ENCODE measurements around the gene HOXB4.
A peak's percentile ranks its signal among the peaks of the same experiment; 100 is the strongest.

The HOXB4 gene

DNA sequence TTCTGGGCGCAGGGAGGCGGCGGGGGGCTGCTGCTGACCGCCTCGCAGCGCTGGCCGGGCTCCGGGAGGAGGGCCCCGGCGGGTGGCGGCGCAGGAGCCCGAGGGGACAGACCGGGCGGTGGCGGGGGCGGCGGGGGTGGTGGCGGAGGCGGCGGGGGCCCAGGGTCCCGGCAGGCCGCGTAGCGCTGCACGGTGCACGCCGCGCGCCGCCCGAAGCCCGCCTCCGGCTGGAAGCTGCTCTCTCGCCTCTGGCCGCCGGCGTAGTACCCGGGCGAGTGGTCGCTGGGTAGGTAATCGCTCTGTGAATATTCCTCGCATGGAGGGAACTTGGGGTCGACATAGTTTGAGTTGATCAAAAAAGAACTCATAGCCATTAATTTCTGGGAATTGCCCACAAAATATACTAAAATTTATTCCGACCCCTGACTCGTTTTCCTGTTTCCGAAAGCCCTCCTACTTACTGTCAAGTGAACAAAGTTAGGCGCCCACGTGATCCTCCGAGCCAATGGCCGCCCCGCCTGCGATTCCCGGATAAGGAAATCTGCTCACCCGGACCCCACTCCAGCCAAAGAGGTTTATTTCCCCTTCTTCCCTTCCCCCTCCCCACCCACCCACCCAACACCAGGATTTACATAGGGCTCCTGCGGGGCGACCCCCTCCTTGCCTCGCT lies at the start of gene HOXB4:
HOXB4 (minus strand) TSS at position 405 of the 670 bp plus-strand sequence; CDS start at position 374, 31 bp downstream.
- Mint-ChIP-seq H3K9me3 (no peaks in the 10 kb centered on the region), H3K4me1 (peaks cover 85% of the 10 kb centered on the region), H3K27ac (peak within 1 kb of the TSS; percentile 68), H3K36me3 (peaks cover 19% of the 10 kb centered on the region), H3K27me3 (peaks cover 80% of the 10 kb centered on the region), H3K4me3 (peak within 1 kb of the TSS; percentile 92)
- DNase-seq, result peak; percentile 86
- CTCF ChIA-PET, result interaction anchor here (0.8 kb wide), 1 partner anchor 233 kb away, joined by 3 read pairs; no protein-coding TSS in a partner anchor

DNA sequence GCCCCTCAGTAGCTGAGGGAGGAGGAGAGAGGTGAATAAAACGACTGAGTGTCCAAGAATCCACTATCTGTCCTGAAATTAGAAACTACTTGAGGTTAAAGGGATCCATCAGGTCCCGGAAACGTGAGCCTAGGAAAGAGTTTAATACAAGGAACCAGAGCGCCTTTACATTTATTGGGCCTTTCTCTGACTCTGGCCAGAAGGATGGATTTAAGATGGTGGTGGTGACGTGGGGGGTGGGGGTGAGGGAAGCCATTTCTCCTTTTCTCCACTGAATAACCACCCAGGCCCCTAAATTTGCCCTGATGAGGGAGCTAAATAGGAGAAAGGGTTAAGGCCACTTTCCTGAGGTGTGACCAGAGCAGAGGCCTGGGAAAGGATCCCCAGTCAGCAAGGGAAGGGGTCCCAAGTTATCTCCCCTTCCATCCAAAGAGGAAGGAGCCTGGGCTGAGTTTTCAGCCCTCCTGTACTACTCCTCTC lies 49.0 kb upstream of the HOXB4 start:
- peaks cover 100% of the 10 kb centered on the region for H3K27me3 Mint-ChIP-seq
- no peak overlapping the region for H3K4me3 Mint-ChIP-seq
- peaks cover 17% of the 10 kb centered on the region for H3K4me1 Mint-ChIP-seq
- no peak overlapping the region for H3K27ac Mint-ChIP-seq
- no peaks in the 10 kb centered on the region for H3K36me3 Mint-ChIP-seq
- CTCF ChIA-PET, result interaction anchor here (0.7 to 2.5 kb wide), 4 partner anchors 8 to 124 kb away, joined by 3 to 13 read pairs (median 8); partner anchors contain the start of gene HOXB8
- no peak for DNase-seq
- no peaks in the 10 kb centered on the region for H3K9me3 Mint-ChIP-seq

GRCh38 chr17:48626245-48627117 lies 48.3 kb upstream of the HOXB4 start, which contains the start of gene HOXB9:
Gene HOXB9, minus strand, starts transcription at chr17:48626358. Its CDS starts 89 bp downstream, at chr17:48626269.
- Mint-ChIP-seq H3K4me1 (peaks cover 17% of the 10 kb centered on the region), H3K9me3 (no peaks in the 10 kb centered on the region), H3K27ac (no peak within 1 kb of the TSS), H3K27me3 (peaks cover 100% of the 10 kb centered on the region), H3K36me3 (no peaks in the 10 kb centered on the region), H3K4me3 (peak within 1 kb of the TSS; percentile 64)
- peak; percentile 47 for DNase-seq
- CTCF ChIA-PET, result interaction anchor here (1.7 to 2.5 kb wide), 3 partner anchors 10 to 125 kb away, joined by 4 to 13 read pairs (median 11); partner anchors contain the start of gene HOXB8

DNA sequence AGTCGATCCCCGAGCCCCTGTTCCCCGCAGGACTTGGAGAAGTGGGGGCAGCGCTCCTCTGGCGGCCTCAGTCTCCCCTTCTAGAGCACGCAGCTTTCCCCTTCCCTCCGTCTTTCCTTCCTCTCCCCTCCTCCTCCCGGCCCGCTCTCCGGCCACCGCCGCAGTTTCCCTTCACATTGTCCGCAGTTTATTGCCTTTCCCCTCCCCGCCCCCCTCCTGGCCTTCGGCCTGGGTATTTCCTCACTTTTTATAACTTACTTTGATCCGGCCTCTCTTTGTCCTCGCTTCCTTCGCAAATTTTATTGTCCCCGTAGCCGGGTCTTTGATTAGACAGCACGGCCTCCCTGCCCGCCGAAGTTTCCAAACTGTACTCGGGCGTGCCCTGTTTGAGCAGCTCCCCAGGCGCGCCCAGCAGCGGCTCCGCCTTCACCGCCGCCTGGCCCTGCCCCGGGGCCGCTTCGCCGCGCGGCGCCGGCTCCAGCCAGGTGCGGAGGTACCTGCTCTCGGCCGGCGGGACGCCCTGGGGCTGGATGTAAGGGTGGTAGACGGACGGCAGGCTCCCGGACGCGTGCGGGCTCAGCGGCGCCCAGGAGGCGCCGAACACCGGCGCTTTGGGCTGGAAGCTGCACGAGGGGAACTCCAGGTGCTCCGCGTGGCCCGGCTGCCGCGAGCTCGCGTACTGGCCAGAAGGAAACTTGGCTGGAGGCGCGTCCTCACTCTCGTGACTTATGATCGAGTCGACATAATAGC lies 47.5 kb upstream of the HOXB4 start:
- H3K36me3 Mint-ChIP-seq, result no peaks in the 10 kb centered on the region
- peaks cover 100% of the 10 kb centered on the region for H3K27me3 Mint-ChIP-seq
- DNase-seq, result peak; percentile 49
- no peak overlapping the region for H3K27ac Mint-ChIP-seq
- CTCF ChIA-PET, result interaction anchor here (1.0 to 2.5 kb wide), 5 partner anchors 11 to 126 kb away, joined by 3 to 13 read pairs (median 4); partner anchors contain the start of gene HOXB8
- H3K9me3 Mint-ChIP-seq, result no peaks in the 10 kb centered on the region
- H3K4me1 Mint-ChIP-seq, result peaks cover 17% of the 10 kb centered on the region
- H3K4me3 Mint-ChIP-seq, result peak overlapping the region; percentile 64

DNA sequence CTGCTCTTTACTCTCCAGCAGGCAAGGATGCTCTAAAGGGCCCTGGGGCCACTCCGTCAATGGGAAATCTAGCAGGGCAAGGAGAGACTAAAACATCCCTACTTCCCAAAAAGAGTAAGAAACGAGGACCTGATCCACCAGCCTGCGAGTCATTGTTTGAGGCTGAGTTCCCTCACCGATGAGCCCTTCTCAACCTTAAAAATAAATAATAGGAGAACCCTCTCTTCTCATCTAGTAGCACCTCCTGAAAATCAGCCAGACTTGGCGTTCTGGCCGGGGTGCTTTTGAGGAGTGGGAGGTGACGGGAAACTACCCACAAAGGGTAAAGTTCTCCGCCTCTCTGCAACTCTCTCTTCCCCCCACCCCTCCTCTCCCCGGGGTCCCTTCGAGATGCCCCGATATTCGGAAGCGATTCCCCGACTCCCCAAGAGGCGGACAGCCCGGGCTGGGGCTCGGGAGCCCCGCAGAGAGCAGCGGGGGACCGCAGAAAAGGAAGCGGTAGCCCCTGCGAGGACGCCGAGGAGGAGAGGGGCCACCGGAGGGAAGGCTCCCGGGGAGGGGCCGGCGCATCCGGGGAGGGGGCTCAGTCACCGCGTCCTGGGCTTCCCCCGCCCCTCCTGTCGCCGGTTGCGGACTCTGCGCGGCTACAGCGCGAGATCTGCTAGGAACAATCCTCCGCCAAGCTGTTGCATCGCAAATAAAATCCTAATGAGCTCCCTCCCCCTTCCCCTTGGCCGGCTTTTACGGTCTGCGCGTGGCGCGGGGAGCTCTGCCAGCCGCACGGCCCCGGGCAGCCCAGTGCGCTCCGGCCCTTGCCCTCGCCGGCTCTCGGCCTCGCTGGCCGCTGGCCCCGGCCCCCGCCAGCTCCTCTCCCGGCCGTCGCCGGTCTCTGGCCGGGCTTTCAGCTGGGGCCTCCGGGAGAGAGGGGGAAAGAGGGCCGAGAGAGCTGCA lies 46.7 kb upstream of the HOXB4 start:
- Mint-ChIP-seq H3K4me1 (peaks cover 17% of the 10 kb centered on the region), H3K9me3 (no peaks in the 10 kb centered on the region), H3K27ac (no peak overlapping the region), H3K4me3 (no peak overlapping the region), H3K36me3 (no peaks in the 10 kb centered on the region), H3K27me3 (peaks cover 100% of the 10 kb centered on the region)
- CTCF ChIA-PET, result interaction anchor here (0.7 to 2.5 kb wide), 6 partner anchors 10 to 127 kb away, joined by 3 to 13 read pairs (median 4); partner anchors contain the start of gene HOXB8
- peak; percentile 41 for DNase-seq

GRCh38 chr17:48624118-48624517 lies 46.0 kb upstream of the HOXB4 start:
- H3K9me3 Mint-ChIP-seq, result no peaks in the 10 kb centered on the region
- no peak overlapping the region for H3K4me3 Mint-ChIP-seq
- CTCF ChIA-PET, result interaction anchor here (0.7 to 2.8 kb wide), 3 partner anchors 13 to 54 kb away, joined by 3 to 12 read pairs (median 3); no protein-coding TSS in a partner anchor
- no peaks in the 10 kb centered on the region for H3K36me3 Mint-ChIP-seq
- no peak for DNase-seq
- H3K27me3 Mint-ChIP-seq, result peaks cover 100% of the 10 kb centered on the region
- peaks cover 22% of the 10 kb centered on the region for H3K4me1 Mint-ChIP-seq
- no peak overlapping the region for H3K27ac Mint-ChIP-seq

- H3K4me3 Mint-ChIP-seq, result no peak overlapping the region
- H3K27ac Mint-ChIP-seq, result no peak overlapping the region
- DNase-seq, result no peak
- peaks cover 100% of the 10 kb centered on the region for H3K27me3 Mint-ChIP-seq
- no peaks in the 10 kb centered on the region for H3K9me3 Mint-ChIP-seq
- peaks cover under 1% of the 10 kb centered on the region for H3K36me3 Mint-ChIP-seq
- CTCF ChIA-PET, result interaction anchor here (1.1 to 2.8 kb wide), 2 partner anchors 13 to 55 kb away, joined by 3 to 12 read pairs; no protein-coding TSS in a partner anchor
- H3K4me1 Mint-ChIP-seq, result peaks cover 28% of the 10 kb centered on the region
Measured at GRCh38 chr17:48623583-48623982, 45.4 kb upstream of the HOXB4 start.

DNA sequence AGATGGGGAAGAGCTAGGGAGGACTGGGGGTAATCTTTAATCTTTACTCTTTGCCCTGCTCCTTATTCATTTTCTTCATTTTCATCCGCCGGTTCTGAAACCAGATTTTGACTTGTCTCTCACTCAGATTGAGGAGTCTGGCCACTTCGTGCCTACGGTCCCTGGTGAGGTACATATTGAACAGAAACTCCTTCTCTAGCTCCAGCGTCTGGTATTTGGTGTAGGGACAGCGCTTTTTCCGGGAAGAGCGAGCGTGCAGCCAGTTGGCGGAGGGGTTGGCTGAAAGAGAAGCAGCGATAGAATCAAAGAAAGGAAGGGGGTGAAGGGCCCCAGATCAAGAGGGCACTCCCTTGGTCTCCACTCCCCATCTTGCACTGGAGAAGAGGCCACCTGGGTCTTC lies 44.7 kb upstream of the HOXB4 start:
- peaks cover 34% of the 10 kb centered on the region for H3K4me1 Mint-ChIP-seq
- H3K36me3 Mint-ChIP-seq, result peaks cover 1% of the 10 kb centered on the region
- H3K27ac Mint-ChIP-seq, result no peak overlapping the region
- DNase-seq, result no peak
- H3K27me3 Mint-ChIP-seq, result peaks cover 100% of the 10 kb centered on the region
- CTCF ChIA-PET, result interaction anchor here (0.5 to 2.8 kb wide), 5 partner anchors 10 to 102 kb away, joined by 3 to 12 read pairs (median 5); no protein-coding TSS in a partner anchor
- no peak overlapping the region for H3K4me3 Mint-ChIP-seq
- H3K9me3 Mint-ChIP-seq, result no peaks in the 10 kb centered on the region

DNA sequence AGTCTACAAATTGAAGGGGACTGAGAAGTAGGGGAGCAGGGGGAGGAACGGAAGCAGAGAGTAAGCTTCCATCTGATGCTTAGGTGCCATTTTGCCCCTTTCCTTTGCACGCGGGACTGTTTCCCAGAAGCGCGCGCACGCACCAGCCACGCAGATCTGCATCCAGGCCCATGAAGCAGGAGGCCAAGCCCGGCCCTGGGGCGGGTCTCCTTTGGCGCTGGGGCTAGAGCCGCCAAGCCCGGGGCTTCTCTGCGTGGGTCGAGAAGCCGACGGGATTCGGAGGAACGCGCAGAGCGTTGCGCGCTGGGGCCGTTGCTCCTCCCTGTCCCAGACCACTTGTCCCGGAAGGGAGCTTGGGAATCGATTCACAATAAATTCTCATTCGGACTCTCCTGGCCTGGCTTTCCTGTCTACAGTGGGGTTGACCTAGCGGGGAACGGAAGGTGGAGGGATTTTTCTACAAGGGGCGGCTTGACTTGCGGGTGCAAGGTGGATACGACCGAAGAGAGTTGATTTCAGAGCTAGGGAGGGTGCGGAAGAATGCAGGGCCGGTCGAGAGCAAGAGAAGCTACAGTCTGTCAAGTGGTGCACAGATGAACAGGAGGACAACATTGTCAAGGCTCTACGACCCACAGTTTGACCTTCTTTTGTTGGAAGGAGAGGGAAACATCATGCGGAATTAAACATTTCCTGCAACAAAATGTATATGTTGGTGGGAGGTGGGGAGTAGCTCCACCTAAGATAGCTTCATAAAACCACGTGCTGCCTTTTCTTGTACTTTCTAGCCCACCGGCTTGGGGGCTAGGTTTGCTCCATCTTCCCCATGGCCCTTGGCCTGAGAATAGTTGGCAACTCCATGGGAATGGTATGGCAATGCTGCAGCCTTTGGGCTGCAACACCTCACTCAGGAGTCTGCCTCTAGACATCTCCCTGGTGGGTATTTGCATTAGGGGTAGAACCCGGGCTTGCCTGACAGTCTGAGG lies 43.6 kb upstream of the HOXB4 start:
- no peak overlapping the region for H3K4me3 Mint-ChIP-seq
- no peak for DNase-seq
- H3K27me3 Mint-ChIP-seq, result peaks cover 100% of the 10 kb centered on the region
- H3K4me1 Mint-ChIP-seq, result peaks cover 40% of the 10 kb centered on the region
- no peak overlapping the region for H3K27ac Mint-ChIP-seq
- CTCF ChIA-PET, result interaction anchor here (0.8 to 2.8 kb wide), 6 partner anchors 11 to 604 kb away, joined by 3 to 12 read pairs (median 5); partner anchors contain the start of gene HOXB5
- no peaks in the 10 kb centered on the region for H3K9me3 Mint-ChIP-seq
- H3K36me3 Mint-ChIP-seq, result peaks cover 4% of the 10 kb centered on the region

- no peak overlapping the region for H3K27ac Mint-ChIP-seq
- DNase-seq, result no peak
- CTCF ChIA-PET, result interaction anchor here (1.3 kb wide), 1 partner anchor 12 kb away, joined by 5 read pairs; no protein-coding TSS in a partner anchor
- H3K4me3 Mint-ChIP-seq, result no peak overlapping the region
- H3K9me3 Mint-ChIP-seq, result no peaks in the 10 kb centered on the region
- peaks cover 100% of the 10 kb centered on the region for H3K27me3 Mint-ChIP-seq
- H3K4me1 Mint-ChIP-seq, result peaks cover 35% of the 10 kb centered on the region
- H3K36me3 Mint-ChIP-seq, result peaks cover 4% of the 10 kb centered on the region
Measured at GRCh38 chr17:48620461-48621139, 42.5 kb upstream of the HOXB4 start.

DNA sequence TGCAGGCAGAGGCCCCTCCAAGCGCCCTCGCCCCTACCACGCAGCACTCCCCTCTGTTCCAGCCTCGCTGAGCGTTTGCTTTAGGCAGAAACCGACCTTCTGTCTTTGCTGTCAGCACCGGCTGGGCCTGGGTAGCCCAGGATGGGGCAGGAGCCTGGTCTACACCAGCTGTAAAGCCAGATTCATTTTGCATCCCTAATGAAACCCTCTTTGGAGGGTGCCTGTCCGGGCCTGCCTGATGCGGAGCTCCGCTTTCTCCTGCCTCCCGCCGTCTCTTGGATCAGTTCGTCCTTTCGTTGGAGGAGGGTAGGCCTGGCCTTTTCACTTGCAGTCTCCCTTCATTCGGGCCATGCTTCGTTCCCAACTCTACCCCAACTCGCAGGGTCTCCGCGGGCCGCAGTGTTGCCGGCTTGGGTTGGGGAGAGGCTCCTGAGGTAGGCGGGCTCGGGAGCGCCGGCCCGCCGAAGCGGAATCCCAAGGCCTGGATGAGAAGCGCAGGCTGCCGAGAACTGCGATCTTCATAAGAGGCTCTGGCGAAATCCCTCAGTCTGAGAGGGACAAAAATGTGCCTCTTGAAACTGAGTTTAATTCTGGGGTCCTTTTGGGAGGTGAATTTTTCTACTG lies 41.8 kb upstream of the HOXB4 start:
- peak overlapping the region; percentile 62 for H3K27ac Mint-ChIP-seq

More for the DNA sequence above, 41.8 kb upstream of the HOXB4 start:
- H3K4me1 Mint-ChIP-seq, result peaks cover 30% of the 10 kb centered on the region
- H3K36me3 Mint-ChIP-seq, result peaks cover 4% of the 10 kb centered on the region
- H3K9me3 Mint-ChIP-seq, result no peaks in the 10 kb centered on the region
- peaks cover 100% of the 10 kb centered on the region for H3K27me3 Mint-ChIP-seq
- CTCF ChIA-PET, result interaction anchor here (2.4 kb wide), 1 partner anchor 485 kb away, joined by 8 read pairs; no protein-coding TSS in a partner anchor
- DNase-seq, result no peak
- no peak overlapping the region for H3K4me3 Mint-ChIP-seq
